K562 (cell line): ENCODE data around the gene SLC44A2. TPM values are rescaled to one million over a fixed set of nuclear protein-coding genes. Genes with fewer than 3 reads are reported as not detected.

ENCODE experiments used
- ATAC-seq: fragments of 200-7000 bp; cut with Tn5 transposase; 3 replicates; pipeline ENCODE4 v1.9.1; 2020; ENCODE audit warnings: moderate library complexity
- BruUV-seq: library from RNA; stranded (reverse); fragments of 400-500 nt; replicated peaks from 2 replicates; lab custom pipeline; 2021; lab: Mats Ljungman, UMichigan
- CTCF ChIA-PET: fragments of 300-600 bp; formaldehyde crosslinking; extraction: SDS; loops from one replicate; lab custom pipeline; 2021; ENCODE audit warnings: low intra/inter-chr PET ratio; lab: Yijun Ruan, JAX
- POLR2A ChIA-PET: fragments of 300-600, 350-650 bp; sonication (Branson Sonifier 250); formaldehyde crosslinking; extraction: SDS; loops from one replicate; lab custom pipeline; 2021; ENCODE audit warnings: antibody characterized with exemption, inconsistent platforms; lab: Yijun Ruan, JAX
- DNase-seq, 4 experiments: peaks; one replicate each; pipeline versions ENCODE4 v3.0.0 to v3.0.0-alpha.2; 2011 to 2018; ENCODE audit warnings: low spot score in 3 of 4, mixed read lengths in 3 of 4; ENCODE audit errors: extremely low read depth in 1 of 4
- FAIRE-seq: peaks from 2 replicates; lab custom pipeline; 2011; peaks lifted over from hg19 to GRCh38; lab: Jason Lieb, UNC
- H2AFZ ChIP-seq: 2 replicates; pipeline ENCODE4 v1.6.0; 2011; ENCODE audit warnings: low read depth, low read length, control low read depth, inconsistent platforms
- H3K27ac ChIP-seq: fragments of 200-600 bp; 3 replicates; pipeline ENCODE4 v1.8.0; 2011; ENCODE audit warnings: low read depth, mild to moderate bottlenecking, control low read depth, inconsistent platforms, low read length, moderate library complexity, mixed read lengths; ENCODE audit errors: extremely low read depth
- H3K27me3 ChIP-seq, 2 experiments: fragments of 300-600 bp in 1 of 2; 2 replicates in 1 of 2; 3 replicates in 1 of 2; pipeline versions ENCODE4 v1.6.0 to v1.8.0; 2011; ENCODE audit warnings: inconsistent platforms in 2 of 2, low read length in 2 of 2, mild to moderate bottlenecking in 1 of 2, mixed read lengths in 1 of 2, moderate library complexity in 1 of 2; ENCODE audit not compliant: control insufficient read depth in 2 of 2, insufficient read depth in 2 of 2
- H3K36me3 ChIP-seq: fragments of 300-600 bp; 3 replicates; pipeline ENCODE4 v1.8.0; 2011; ENCODE audit warnings: mild to moderate bottlenecking, low read length, inconsistent platforms; ENCODE audit not compliant: control insufficient read depth, insufficient read depth
- H3K4me1 ChIP-seq, 2 experiments: fragments of 200-600 bp in 1 of 2; replicated peaks in 1 of 2; 2 replicates in 1 of 2; 3 replicates in 1 of 2; pipeline versions ENCODE4 v1.5.1 to v1.8.0; 2011; ENCODE audit warnings: inconsistent platforms in 2 of 2, low read length in 2 of 2, mild to moderate bottlenecking in 1 of 2, mixed read lengths in 1 of 2, moderate library complexity in 1 of 2; ENCODE audit not compliant: control insufficient read depth in 2 of 2, insufficient read depth in 2 of 2
- H3K4me2 ChIP-seq: 2 replicates; pipeline ENCODE4 v1.6.1; 2011; ENCODE audit warnings: low read length, control low read depth, inconsistent platforms, mixed read lengths; ENCODE audit not compliant: insufficient read depth
- H3K4me3 ChIP-seq: fragments of 200-600 bp; sonication (generic), shearing (Covaris generic); 2 replicates; pipeline ENCODE4 v1.5.1; 2016; ENCODE audit warnings: control low read depth, inconsistent platforms
- H3K79me2 ChIP-seq: fragments of 200-600 bp; 3 replicates; pipeline ENCODE4 v1.8.0; 2011; ENCODE audit warnings: low read length, inconsistent platforms; ENCODE audit not compliant: control insufficient read depth, insufficient read depth
- H3K9ac ChIP-seq, 2 experiments: 2 replicates each; pipeline versions ENCODE4 v1.6.0 to v1.6.1; 2011; ENCODE audit warnings: low read depth in 2 of 2, low read length in 2 of 2, control low read depth in 1 of 2, inconsistent platforms in 1 of 2, mild to moderate bottlenecking in 1 of 2, mixed read lengths in 1 of 2; ENCODE audit not compliant: insufficient read depth in 1 of 2
- H3K9me1 ChIP-seq: one replicate; pipeline ENCODE4 v1.6.0; 2011; ENCODE audit warnings: inconsistent platforms, mild to moderate bottlenecking, low read length, moderate library complexity; ENCODE audit not compliant: control insufficient read depth, insufficient read depth
- H3K9me3 ChIP-seq: replicated peaks from 2 replicates; pipeline ENCODE4 v1.5.1; 2011; ENCODE audit warnings: low read depth, low read length, inconsistent platforms; ENCODE audit not compliant: control insufficient read depth, insufficient read depth
- H4K20me1 ChIP-seq: replicated peaks from 2 replicates; pipeline ENCODE4 v1.6.1; 2011; ENCODE audit warnings: low read length, inconsistent platforms, mixed read lengths; ENCODE audit not compliant: control insufficient read depth, insufficient read depth
- BCOR ChIP-seq: fragments of 450-650 bp; IDR thresholded peaks from 2 replicates; pipeline ENCODE4 v1.6.1; 2016
- CEBPZ ChIP-seq: fragments of 150-350 bp; IDR thresholded peaks from 2 replicates; pipeline ENCODE4 v1.6.1; 2014; ENCODE audit warnings: low read depth, mild to moderate bottlenecking, low read length, borderline replicate concordance
- MBD1 ChIP-seq: fragments of 250-450 bp; sonication (Bioruptor Pico); IDR thresholded peaks from 2 replicates; pipeline ENCODE4 v1.8.0; 2022; ENCODE audit warnings: inconsistent platforms
- PRDM10 ChIP-seq: fragments of 450-650 bp; IDR thresholded peaks from 2 replicates; pipeline ENCODE4 v1.6.1; 2018; ENCODE audit not compliant: partially characterized antibody
- RCOR1 ChIP-seq, 2 experiments: IDR thresholded peaks; 2 replicates each; pipeline ENCODE4 v1.6.1; 2012; ENCODE audit warnings: low read depth in 2 of 2, low read length in 2 of 2, borderline replicate concordance in 1 of 2, improper control_type of control experiment in 1 of 2
- ZNF274 ChIP-seq: IDR thresholded peaks from 2 replicates; pipeline ENCODE4 v1.6.1; 2011; ENCODE audit warnings: low read depth, mild to moderate bottlenecking, low read length, moderate library complexity, borderline replicate concordance
- WGBS: fragments of 100-300 bp; shearing (Covaris generic); methylation state at CpG from one replicate; pipeline ENCODE4 v1.1.6; 2016; ENCODE audit warnings: low coverage, mixed read lengths; ENCODE audit not compliant: insufficient coverage; ENCODE audit errors: missing lambda C conversion rate; 5-methylcytosine and 5-hydroxymethylcytosine counted together
- in situ Hi-C: fragments of 300-500 bp; cut with MboI; formaldehyde crosslinking; loops from 4 replicates; pipeline ENCODE4 v1.15.0; 2018; ENCODE audit warnings: inconsistent platforms, mixed read lengths
- intact Hi-C: fragments of 100-400 bp; cut with micrococcal nuclease; formaldehyde crosslinking; loops from 2 replicates; pipeline ENCODE4 v1.14.2; 2022
- polyA plus RNA-seq, 8 experiments: library from polyadenylated mRNA; depleted of rRNA in 4 of 8; stranded (reverse) in 5 of 8; unstranded in 3 of 8; fragments of >200 nt; fragmentation: Nextera tagmentation in 2 of 8; fragmentation: Illumina TruSeq in 1 of 8; extraction: Ambion mirVana in 2 of 8; extraction: Trizol in 1 of 8; gene quantifications; 2 replicates each; pipeline versions ENCODE4 v1.2.1 to v1.2.3, GENCODE V29; 2011 to 2014; ENCODE audit warnings: inconsistent platforms in 1 of 8, missing spikeins in 1 of 8
- total RNA-seq, 7 experiments: library from RNA; depleted of rRNA in 6 of 7; stranded (reverse); fragments of >200 nt in 6 of 7; fragmentation: Illumina TruSeq in 2 of 7; extraction: Trizol in 2 of 7; gene quantifications; 2 replicates each; pipeline versions ENCODE4 v1.2.1 to v1.2.3, GENCODE V29; 2011 to 2021; ENCODE audit warnings: low replicate concordance in 1 of 7
- TF ChIP-seq, protein P1 (sequence below): sonication (generic); formaldehyde crosslinking; IDR thresholded peaks from 2 replicates; pipeline ENCODE4 v1.8.1; 2023; ENCODE audit warnings: missing genetic modification reagents, mild to moderate bottlenecking, borderline replicate concordance

SLC44A2 gene
- total and polyA plus RNA-seq, 9 of the 15 experiments (the other 6 are each of a cell fraction or from before 2014, with no cell fraction given), result 1.1 to 34.2 (median 8.1) TPM

GRCh38 chr19:10577951-10578350, 47.4 kb upstream of the SLC44A2 start:
- H3K36me3 ChIP-seq, result no peaks in the 10 kb centered on the region
- H4K20me1 ChIP-seq, result no peaks in the 10 kb centered on the region
- ATAC-seq (no peak), DNase-seq (no peak), FAIRE-seq (no peak)
- no peaks in the 10 kb centered on the region for H3K79me2 ChIP-seq
- POLR2A ChIA-PET, result interaction anchor here (0.6 kb wide), 1 partner anchor 81 kb away, joined by 3 read pairs; no protein-coding TSS in a partner anchor
- intact Hi-C loops (no loop called here), in situ Hi-C loops (no loop called here)
- H3K9me1 ChIP-seq, result peaks cover 2% of the 10 kb centered on the region
- H3K9ac ChIP-seq, result no peak overlapping the region
- H3K27me3 ChIP-seq, result no peaks in the 10 kb centered on the region
- 87% methylated on average over 6 of the region's 6 CpGs for WGBS
- H3K9me3 ChIP-seq, result no peaks in the 10 kb centered on the region
- no peak overlapping the region for H3K27ac ChIP-seq
- peaks cover 7 to 17% of the 10 kb centered on the region in 2 experiments; a peak in 4 of 5 replicates for H3K4me1 ChIP-seq
- H3K4me2 ChIP-seq, result no peak overlapping the region
- peak overlapping the region; percentile 43; the same call in 1 of the 2 replicates for H2AFZ ChIP-seq
- BruUV-seq, result no TSS peak
- H3K4me3 ChIP-seq, result no peak overlapping the region
- CTCF ChIA-PET, result interaction anchor here (0.6 to 0.7 kb wide), 3 partner anchors 63 to 66 kb away, joined by 3 to 4 read pairs (median 3); no protein-coding TSS in a partner anchor
- no peak for TF ChIP-seq MBD1 (CRISPR knock-in tag)
- TF ChIP-seq BCOR, result peak; percentile 81
- no peak for TF ChIP-seq ZNF274
- TF ChIP-seq RCOR1 (IDR thresholded peaks at IDR 0.05; ENCODE audit: borderline replicate concordance in 1 of 2, low read depth in 2 of 2, low read length in 2 of 2), result no peak
- TF ChIP-seq PRDM10, result peak; percentile 44
- TF ChIP-seq CEBPZ, result no peak
- TF ChIP-seq, protein P1, sequence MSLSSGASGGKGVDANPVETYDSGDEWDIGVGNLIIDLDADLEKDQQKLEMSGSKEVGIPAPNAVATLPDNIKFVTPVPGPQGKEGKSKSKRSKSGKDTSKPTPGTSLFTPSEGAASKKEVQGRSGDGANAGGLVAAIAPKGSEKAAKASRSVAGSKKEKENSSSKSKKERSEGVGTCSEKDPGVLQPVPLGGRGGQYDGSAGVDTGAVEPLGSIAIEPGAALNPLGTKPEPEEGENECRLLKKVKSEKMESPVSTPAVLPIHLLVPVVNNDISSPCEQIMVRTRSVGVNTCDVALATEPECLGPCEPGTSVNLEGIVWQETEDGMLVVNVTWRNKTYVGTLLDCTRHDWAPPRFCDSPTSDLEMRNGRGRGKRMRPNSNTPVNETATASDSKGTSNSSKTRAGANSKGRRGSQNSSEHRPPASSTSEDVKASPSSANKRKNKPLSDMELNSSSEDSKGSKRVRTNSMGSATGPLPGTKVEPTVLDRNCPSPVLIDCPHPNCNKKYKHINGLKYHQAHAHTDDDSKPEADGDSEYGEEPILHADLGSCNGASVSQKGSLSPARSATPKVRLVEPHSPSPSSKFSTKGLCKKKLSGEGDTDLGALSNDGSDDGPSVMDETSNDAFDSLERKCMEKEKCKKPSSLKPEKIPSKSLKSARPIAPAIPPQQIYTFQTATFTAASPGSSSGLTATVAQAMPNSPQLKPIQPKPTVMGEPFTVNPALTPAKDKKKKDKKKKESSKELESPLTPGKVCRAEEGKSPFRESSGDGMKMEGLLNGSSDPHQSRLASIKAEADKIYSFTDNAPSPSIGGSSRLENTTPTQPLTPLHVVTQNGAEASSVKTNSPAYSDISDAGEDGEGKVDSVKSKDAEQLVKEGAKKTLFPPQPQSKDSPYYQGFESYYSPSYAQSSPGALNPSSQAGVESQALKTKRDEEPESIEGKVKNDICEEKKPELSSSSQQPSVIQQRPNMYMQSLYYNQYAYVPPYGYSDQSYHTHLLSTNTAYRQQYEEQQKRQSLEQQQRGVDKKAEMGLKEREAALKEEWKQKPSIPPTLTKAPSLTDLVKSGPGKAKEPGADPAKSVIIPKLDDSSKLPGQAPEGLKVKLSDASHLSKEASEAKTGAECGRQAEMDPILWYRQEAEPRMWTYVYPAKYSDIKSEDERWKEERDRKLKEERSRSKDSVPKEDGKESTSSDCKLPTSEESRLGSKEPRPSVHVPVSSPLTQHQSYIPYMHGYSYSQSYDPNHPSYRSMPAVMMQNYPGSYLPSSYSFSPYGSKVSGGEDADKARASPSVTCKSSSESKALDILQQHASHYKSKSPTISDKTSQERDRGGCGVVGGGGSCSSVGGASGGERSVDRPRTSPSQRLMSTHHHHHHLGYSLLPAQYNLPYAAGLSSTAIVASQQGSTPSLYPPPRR (CRISPR knock-in tag), result no peak
